ENCODE measurements around the gene C1QTNF7. TPM values are rescaled to one million over a fixed set of nuclear protein-coding genes. Genes with fewer than 3 reads are reported as not detected.

Gene C1QTNF7
- total RNA-seq, 2 donors from 2014 or later = not detected

DNA sequence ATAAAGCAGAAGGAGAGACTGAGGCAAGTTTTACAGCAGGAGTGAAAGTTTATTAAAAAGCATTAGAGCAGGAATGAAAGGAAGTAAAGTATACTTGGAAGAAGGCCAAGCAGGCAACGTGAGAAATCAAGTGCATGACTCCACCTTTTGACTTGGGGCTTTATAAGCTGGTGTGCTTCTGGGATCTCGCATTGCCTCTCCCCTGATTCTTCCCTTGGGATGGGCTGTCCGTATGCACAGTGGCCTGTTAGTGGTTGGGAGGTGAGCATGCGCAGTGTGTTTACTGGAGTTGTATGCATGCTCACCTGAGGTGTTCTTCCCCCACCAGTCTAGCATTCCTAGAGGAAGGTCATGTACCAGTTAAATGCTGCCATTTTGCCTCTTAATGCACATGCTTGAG is 29.1 kb upstream of the C1QTNF7 start:
- H3K4me1 ChIP-seq (ENCODE audit: control insufficient read depth, insufficient read depth, low read length) = no peaks in the 10 kb centered on the region
- H3K9ac ChIP-seq (ENCODE audit: extremely low read depth, low read length, poor library complexity, severe bottlenecking) = no peak overlapping the region
- WGBS, 2 experiments (ENCODE audit: insufficient coverage in 1 of 2, insufficient read length in 1 of 2) = 96 to 100% methylated on average over 1 to 4 of the region's 4 CpGs
- no peak for DNase-seq
- H3K27ac Mint-ChIP-seq = no peak overlapping the region
- H3K27me3 ChIP-seq (ENCODE audit: control insufficient read depth, insufficient read depth, low read length, poor library complexity, severe bottlenecking) = no peaks in the 10 kb centered on the region
- H3K4me3 ChIP-seq (ENCODE audit: low read length) = no peak overlapping the region
- peaks cover 4% of the 10 kb centered on the region for H3K4me1 Mint-ChIP-seq
- H3K9me3 Mint-ChIP-seq = no peaks in the 10 kb centered on the region
- H3K36me3 Mint-ChIP-seq (ENCODE audit: low read depth) = no peaks in the 10 kb centered on the region
- no peaks in the 10 kb centered on the region for H3K36me3 ChIP-seq (ENCODE audit: control insufficient read depth, insufficient read depth, low read length)
- TF ChIP-seq, protein P1, sequence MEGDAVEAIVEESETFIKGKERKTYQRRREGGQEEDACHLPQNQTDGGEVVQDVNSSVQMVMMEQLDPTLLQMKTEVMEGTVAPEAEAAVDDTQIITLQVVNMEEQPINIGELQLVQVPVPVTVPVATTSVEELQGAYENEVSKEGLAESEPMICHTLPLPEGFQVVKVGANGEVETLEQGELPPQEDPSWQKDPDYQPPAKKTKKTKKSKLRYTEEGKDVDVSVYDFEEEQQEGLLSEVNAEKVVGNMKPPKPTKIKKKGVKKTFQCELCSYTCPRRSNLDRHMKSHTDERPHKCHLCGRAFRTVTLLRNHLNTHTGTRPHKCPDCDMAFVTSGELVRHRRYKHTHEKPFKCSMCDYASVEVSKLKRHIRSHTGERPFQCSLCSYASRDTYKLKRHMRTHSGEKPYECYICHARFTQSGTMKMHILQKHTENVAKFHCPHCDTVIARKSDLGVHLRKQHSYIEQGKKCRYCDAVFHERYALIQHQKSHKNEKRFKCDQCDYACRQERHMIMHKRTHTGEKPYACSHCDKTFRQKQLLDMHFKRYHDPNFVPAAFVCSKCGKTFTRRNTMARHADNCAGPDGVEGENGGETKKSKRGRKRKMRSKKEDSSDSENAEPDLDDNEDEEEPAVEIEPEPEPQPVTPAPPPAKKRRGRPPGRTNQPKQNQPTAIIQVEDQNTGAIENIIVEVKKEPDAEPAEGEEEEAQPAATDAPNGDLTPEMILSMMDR (conservative IDR thresholded peaks at IDR 0.05) = no peak
- H3K27ac ChIP-seq (ENCODE audit: low read depth, low read length) = no peak overlapping the region
- no peaks in the 10 kb centered on the region for H3K27me3 Mint-ChIP-seq (ENCODE audit: insufficient read depth)
- no peak overlapping the region for H3K4me3 Mint-ChIP-seq
- H3K9me3 ChIP-seq (ENCODE audit: control insufficient read depth, low read length) = no peaks in the 10 kb centered on the region

DNA sequence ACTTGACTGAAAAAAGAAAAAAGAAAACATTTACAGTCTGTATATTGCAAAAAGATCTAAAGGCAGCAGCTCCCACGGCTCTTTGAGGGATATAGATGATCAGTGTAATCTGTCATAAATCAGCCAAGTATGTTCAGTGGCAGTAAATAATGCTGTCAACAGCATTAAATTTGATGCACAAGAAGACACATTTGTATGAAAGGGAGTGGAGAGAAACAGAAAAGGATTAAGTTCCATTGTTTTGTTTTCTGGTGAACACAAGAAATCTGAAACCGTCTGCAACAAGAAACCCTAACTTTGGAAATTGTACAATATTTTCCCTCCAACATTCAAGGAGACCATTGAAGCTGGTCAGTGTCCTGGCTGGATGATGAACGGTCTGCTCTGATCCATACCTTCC is 27.6 kb upstream of the C1QTNF7 start:
- TF ChIP-seq, protein P1 (conservative IDR thresholded peaks at IDR 0.05) = no peak
- Histone ChIP-seq H3K36me3 (ENCODE audit: control insufficient read depth, insufficient read depth, low read length) (no peaks in the 10 kb centered on the region), H3K27me3 (ENCODE audit: control insufficient read depth, insufficient read depth, low read length, poor library complexity, severe bottlenecking) (no peaks in the 10 kb centered on the region), H3K27ac (ENCODE audit: low read depth, low read length) (no peak overlapping the region), H3K4me1 (ENCODE audit: control insufficient read depth, insufficient read depth, low read length) (no peaks in the 10 kb centered on the region), H3K9ac (ENCODE audit: extremely low read depth, low read length, poor library complexity, severe bottlenecking) (no peak overlapping the region), H3K4me3 (ENCODE audit: low read length) (no peak overlapping the region), H3K9me3 (ENCODE audit: control insufficient read depth, low read length) (no peaks in the 10 kb centered on the region)
- Mint-ChIP-seq H3K4me3 (no peak overlapping the region), H3K36me3 (ENCODE audit: low read depth) (no peaks in the 10 kb centered on the region), H3K27ac (no peak overlapping the region), H3K27me3 (ENCODE audit: insufficient read depth) (no peaks in the 10 kb centered on the region), H3K9me3 (no peaks in the 10 kb centered on the region), H3K4me1 (peaks cover 4% of the 10 kb centered on the region)
- WGBS, 2 experiments (ENCODE audit: insufficient coverage in 1 of 2, insufficient read length in 1 of 2) = 92 to 100% methylated on average over 2 to 3 of the region's 3 CpGs
- no peak for DNase-seq

DNA sequence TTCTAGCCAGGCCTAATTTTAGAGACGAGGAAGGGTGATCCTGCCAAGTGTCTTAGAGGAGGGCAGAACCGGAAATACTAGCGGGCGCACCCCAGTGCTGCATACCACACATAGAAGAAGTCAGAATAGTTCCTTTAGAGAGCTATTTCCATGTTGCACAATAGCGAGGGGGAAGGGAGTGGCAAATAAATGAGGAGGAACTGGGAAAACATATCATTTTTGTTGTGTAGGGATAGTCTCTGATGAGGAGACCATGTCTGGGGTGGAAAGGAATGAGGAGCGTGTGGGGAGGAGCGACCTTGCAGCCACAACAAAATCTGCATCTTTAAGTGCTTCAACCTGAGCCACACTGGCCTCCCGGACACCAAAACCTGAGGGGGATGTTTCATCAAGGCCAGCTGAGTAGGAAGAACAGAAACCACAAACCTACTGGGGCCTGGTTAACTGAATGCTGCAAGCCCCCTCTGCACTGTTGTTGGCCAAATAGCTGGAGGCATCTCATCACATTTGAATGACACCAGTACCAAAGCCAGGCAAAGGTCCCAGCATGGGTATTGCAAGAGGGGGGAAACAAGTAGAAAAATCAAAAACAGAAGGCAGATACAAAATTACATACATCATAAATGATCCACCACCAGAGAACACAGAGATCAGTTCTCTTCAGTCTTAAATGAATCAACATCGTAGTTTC is 26.7 kb upstream of the C1QTNF7 start:
- no peak overlapping the region for H3K4me3 Mint-ChIP-seq
- Histone ChIP-seq H3K4me1 (ENCODE audit: control insufficient read depth, insufficient read depth, low read length) (no peaks in the 10 kb centered on the region), H3K9ac (ENCODE audit: extremely low read depth, low read length, poor library complexity, severe bottlenecking) (no peak overlapping the region), H3K27me3 (ENCODE audit: control insufficient read depth, insufficient read depth, low read length, poor library complexity, severe bottlenecking) (no peaks in the 10 kb centered on the region), H3K27ac (ENCODE audit: low read depth, low read length) (no peak overlapping the region), H3K9me3 (ENCODE audit: control insufficient read depth, low read length) (no peaks in the 10 kb centered on the region), H3K36me3 (ENCODE audit: control insufficient read depth, insufficient read depth, low read length) (no peaks in the 10 kb centered on the region), H3K4me3 (ENCODE audit: low read length) (no peak overlapping the region)
- DNase-seq = no peak
- WGBS, 2 experiments (ENCODE audit: insufficient coverage in 1 of 2, insufficient read length in 1 of 2) = 86 to 89% methylated on average over 8 to 9 of the region's 9 CpGs
- H3K27me3 Mint-ChIP-seq (ENCODE audit: insufficient read depth) = no peaks in the 10 kb centered on the region
- peaks cover 4% of the 10 kb centered on the region for H3K4me1 Mint-ChIP-seq
- TF ChIP-seq, protein P1 (conservative IDR thresholded peaks at IDR 0.05) = no peak
- no peaks in the 10 kb centered on the region for H3K36me3 Mint-ChIP-seq (ENCODE audit: low read depth)
- no peak overlapping the region for H3K27ac Mint-ChIP-seq
- no peaks in the 10 kb centered on the region for H3K9me3 Mint-ChIP-seq

All from endodermal cell (in vitro differentiated cells).